ENCODE data around the gene CRIP2.

The CRIP2 gene

GRCh38 chr14:105527826-105528585 is 53.4 kb downstream of the CRIP2 start:
- peak; percentile 59 for DNase-seq (ENCODE audit: low read depth)

GRCh38 chr14:105528586-105529318 is 54.1 kb downstream of the CRIP2 start:
- peak; percentile 49 for DNase-seq (ENCODE audit: low read depth)

- DNase-seq (ENCODE audit: low read depth) = no peak
Measured at GRCh38 chr14:105529319-105529568, 54.6 kb downstream of the CRIP2 start.
